ENCODE measurements around the gene PYGO1.

- TF ChIP-seq CTCF (IDR thresholded peaks at IDR 0.05; ENCODE audit: insufficient read depth, low read length): no peak
- no peak for TF ChIP-seq POLR2AphosphoS5 (IDR thresholded peaks at IDR 0.05; ENCODE audit: low read depth)
- TF ChIP-seq SPI1 (IDR thresholded peaks at IDR 0.05; ENCODE audit: borderline replicate concordance, low read depth): no peak
- no peak for TF ChIP-seq REST (IDR thresholded peaks at IDR 0.05; ENCODE audit: insufficient replicate concordance, low read depth)
- no peak for TF ChIP-seq GABPA (IDR thresholded peaks at IDR 0.05; ENCODE audit: low read depth)
Measured at GRCh38 chr15:55590788-55591187, 2.6 kb upstream of the PYGO1 start.
